Caco-2 (cell line): ENCODE data around the gene NFATC2. TPM values are rescaled to one million over a fixed set of nuclear protein-coding genes. Genes with fewer than 3 reads are reported as not detected.
"Not testable (repeated sequence)": the region's sequence is repeated elsewhere in the genome, so short reads cannot be mapped to it uniquely, and the experiment has no call there.

Source experiments
- BruUV-seq: library from RNA; stranded (reverse); fragments of 400-500 nt; replicated peaks from 2 replicates; lab custom pipeline; 2021; lab: Mats Ljungman, UMichigan
- CTCF ChIA-PET: fragments of 300-600 bp; sonication (Branson Sonifier 250); formaldehyde crosslinking; loops from one replicate; lab custom pipeline; 2022; ENCODE audit warnings: antibody characterized with exemption; lab: Charles Lee
- POLR2A ChIA-PET: fragments of 300-600 bp; sonication (Branson Sonifier 250); formaldehyde crosslinking; loops from one replicate; lab custom pipeline; 2022; ENCODE audit warnings: antibody characterized with exemption; lab: Charles Lee
- DNase-seq, 2 experiments: peaks; one replicate each; pipeline versions ENCODE4 v3.0.0 to v3.0.0-alpha.2; 2020 to 2022
- H3K27me3 ChIP-seq: replicated peaks from 2 replicates; pipeline ENCODE4 v1.6.0; 2011; ENCODE audit warnings: low read length; ENCODE audit not compliant: control insufficient read depth, insufficient read depth
- H3K36me3 ChIP-seq: 2 replicates; pipeline ENCODE4 v1.5.1; 2011; ENCODE audit warnings: low read length; ENCODE audit not compliant: control insufficient read depth, insufficient read depth
- H3K4me1 ChIP-seq: fragments of 250-450 bp; sonication (Bioruptor Pico); 2 replicates; pipeline ENCODE4 v1.5.1; 2020; ENCODE audit warnings: mild to moderate bottlenecking
- H3K4me3 ChIP-seq: 2 replicates; pipeline ENCODE4 v1.5.1; 2011; ENCODE audit warnings: low read depth, mild to moderate bottlenecking, control low read depth, low read length
- H3K9me3 ChIP-seq: fragments of 250-450 bp; sonication (Bioruptor Pico); 2 replicates; pipeline ENCODE4 v1.5.1; 2020; ENCODE audit warnings: mild to moderate bottlenecking, moderate library complexity
- H3K27ac Mint-ChIP-seq: one replicate; pipeline ENCODE4 v1.8.0; 2022; ENCODE audit warnings: mixed read lengths; ENCODE audit not compliant: unreplicated experiment
- H3K27me3 Mint-ChIP-seq: one replicate; pipeline ENCODE4 v1.8.0; 2022; ENCODE audit warnings: mixed read lengths; ENCODE audit not compliant: insufficient read depth, unreplicated experiment
- H3K36me3 Mint-ChIP-seq: one replicate; pipeline ENCODE4 v1.8.0; 2022; ENCODE audit warnings: mild to moderate bottlenecking, mixed read lengths; ENCODE audit not compliant: insufficient read depth, unreplicated experiment
- H3K4me1 Mint-ChIP-seq: one replicate; pipeline ENCODE4 v1.8.0; 2022; ENCODE audit warnings: low read depth, mixed read lengths; ENCODE audit not compliant: unreplicated experiment
- H3K4me3 Mint-ChIP-seq: one replicate; pipeline ENCODE4 v1.8.0; 2022; ENCODE audit warnings: mild to moderate bottlenecking, moderate library complexity, mixed read lengths; ENCODE audit not compliant: unreplicated experiment
- H3K9me3 Mint-ChIP-seq: one replicate; pipeline ENCODE4 v1.8.0; 2022; ENCODE audit warnings: mixed read lengths; ENCODE audit not compliant: unreplicated experiment
- intact Hi-C: fragments of 100-400 bp; cut with micrococcal nuclease; formaldehyde crosslinking; loops from one replicate; pipeline ENCODE4 v1.10.0; 2022; ENCODE audit not compliant: unreplicated experiment
- total RNA-seq: library from RNA; stranded (reverse); gene quantifications from 2 replicates; pipeline ENCODE4 v1.2.3, GENCODE V29; 2022
- TF ChIP-seq, protein P1 (sequence below), 2 experiments: fragments of 200-600 bp in 1 of 2; IDR thresholded peaks; 1 replicate in 1 of 2; 2 replicates in 1 of 2; pipeline versions ENCODE4 v1.5.1 to v1.8.0; 2011 to 2022; ENCODE audit warnings: antibody characterized with exemption in 1 of 2, control low read depth in 1 of 2, inconsistent platforms in 1 of 2, low read depth in 1 of 2, low read length in 1 of 2, mild to moderate bottlenecking in 1 of 2, moderate library complexity in 1 of 2; ENCODE audit not compliant: insufficient read depth in 1 of 2, severe bottlenecking in 1 of 2, unreplicated experiment in 1 of 2

The NFATC2 gene
- total RNA-seq, 1 experiment from 2014 or later = 20.8 TPM

DNA sequence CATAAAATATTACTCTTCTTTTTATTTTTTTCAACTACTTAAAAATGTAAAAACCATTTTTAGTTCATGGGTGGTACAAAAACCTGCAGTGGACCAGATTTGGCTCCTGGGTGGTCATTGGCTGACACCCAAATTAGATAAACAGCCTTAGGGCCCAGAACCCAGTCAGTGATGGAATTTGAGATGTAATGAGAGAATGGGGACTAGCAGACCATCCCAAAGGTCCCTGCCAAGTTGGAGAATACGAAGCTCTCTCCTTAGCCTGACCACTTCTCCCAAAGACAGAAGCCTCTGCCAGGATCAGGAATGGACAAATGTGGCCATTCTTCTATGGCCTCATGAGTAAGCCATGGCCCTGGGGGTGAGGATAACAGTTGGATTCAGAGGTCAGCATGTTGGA lies 194.7 kb downstream of the NFATC2 start:
- TF ChIP-seq, protein P1, sequence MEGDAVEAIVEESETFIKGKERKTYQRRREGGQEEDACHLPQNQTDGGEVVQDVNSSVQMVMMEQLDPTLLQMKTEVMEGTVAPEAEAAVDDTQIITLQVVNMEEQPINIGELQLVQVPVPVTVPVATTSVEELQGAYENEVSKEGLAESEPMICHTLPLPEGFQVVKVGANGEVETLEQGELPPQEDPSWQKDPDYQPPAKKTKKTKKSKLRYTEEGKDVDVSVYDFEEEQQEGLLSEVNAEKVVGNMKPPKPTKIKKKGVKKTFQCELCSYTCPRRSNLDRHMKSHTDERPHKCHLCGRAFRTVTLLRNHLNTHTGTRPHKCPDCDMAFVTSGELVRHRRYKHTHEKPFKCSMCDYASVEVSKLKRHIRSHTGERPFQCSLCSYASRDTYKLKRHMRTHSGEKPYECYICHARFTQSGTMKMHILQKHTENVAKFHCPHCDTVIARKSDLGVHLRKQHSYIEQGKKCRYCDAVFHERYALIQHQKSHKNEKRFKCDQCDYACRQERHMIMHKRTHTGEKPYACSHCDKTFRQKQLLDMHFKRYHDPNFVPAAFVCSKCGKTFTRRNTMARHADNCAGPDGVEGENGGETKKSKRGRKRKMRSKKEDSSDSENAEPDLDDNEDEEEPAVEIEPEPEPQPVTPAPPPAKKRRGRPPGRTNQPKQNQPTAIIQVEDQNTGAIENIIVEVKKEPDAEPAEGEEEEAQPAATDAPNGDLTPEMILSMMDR (IDR thresholded peaks at IDR 0.05; ENCODE audit: insufficient read depth in 1 of 2, low read depth in 1 of 2, low read length in 1 of 2, severe bottlenecking in 1 of 2, unreplicated experiment in 1 of 2) = no peak
- Histone ChIP-seq H3K9me3 (peaks cover 16% of the 10 kb centered on the region), H3K36me3 (no peaks in the 10 kb centered on the region), H3K4me1 (no peaks in the 10 kb centered on the region), H3K27me3 (no peaks in the 10 kb centered on the region), H3K4me3 (no peak overlapping the region)
- POLR2A ChIA-PET = no interaction called here
- Mint-ChIP-seq H3K4me1 (no peaks in the 10 kb centered on the region), H3K27ac (no peak overlapping the region), H3K27me3 (peaks cover 29% of the 10 kb centered on the region), H3K36me3 (no peaks in the 10 kb centered on the region), H3K9me3 (peaks cover 15% of the 10 kb centered on the region), H3K4me3 (no peak overlapping the region)
- BruUV-seq = no TSS peak
- DNase-seq = no peak
- intact Hi-C loops = no loop called here
- CTCF ChIA-PET = no interaction called here

DNA sequence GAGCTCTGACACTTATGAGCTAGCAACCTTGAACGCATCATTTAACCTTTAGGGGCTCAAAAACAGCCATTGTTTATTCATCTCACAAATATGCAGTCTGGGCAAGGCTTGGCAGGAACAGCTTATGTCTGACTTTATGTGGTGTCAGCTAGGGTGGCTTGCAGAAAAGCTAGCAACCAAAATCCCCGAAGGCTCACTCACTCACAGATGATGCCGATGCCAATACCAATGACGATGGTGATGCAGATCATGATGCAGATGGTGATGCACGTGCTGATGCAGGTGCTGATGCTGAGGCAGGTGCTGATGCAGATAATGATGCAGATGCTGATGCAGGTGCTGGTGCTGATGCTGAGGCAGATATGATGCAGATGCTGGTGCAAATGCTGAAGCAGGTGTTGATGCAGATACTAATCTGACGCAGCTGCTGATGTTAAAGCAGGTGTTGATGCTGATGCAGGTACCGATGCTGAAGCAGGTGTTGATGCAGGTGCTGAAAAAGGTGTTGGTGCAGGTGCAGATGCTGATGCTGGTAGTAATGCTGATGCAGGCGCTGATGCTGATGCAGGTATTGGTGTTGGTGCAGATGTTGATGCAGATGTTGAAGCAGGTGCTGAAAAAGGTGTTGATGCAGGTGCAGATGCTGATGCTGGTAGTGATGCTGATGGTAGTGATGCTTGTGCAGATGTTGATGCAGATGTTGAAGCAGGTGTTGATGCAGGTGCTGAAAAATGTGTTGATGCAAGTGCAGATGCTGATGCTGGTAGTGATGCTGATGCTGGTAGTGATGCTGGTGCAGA lies 195.6 kb downstream of the NFATC2 start:
- Histone ChIP-seq H3K36me3 (no peaks in the 10 kb centered on the region), H3K27me3 (no peaks in the 10 kb centered on the region), H3K4me1 (no peaks in the 10 kb centered on the region), H3K9me3 (peaks cover 20% of the 10 kb centered on the region), H3K4me3 (no peak overlapping the region)
- no TSS peak for BruUV-seq
- no peak overlapping the region for H3K4me3 Mint-ChIP-seq
- no peaks in the 10 kb centered on the region for H3K4me1 Mint-ChIP-seq
- no peak overlapping the region for H3K27ac Mint-ChIP-seq
- intact Hi-C loops = no loop called here
- H3K9me3 Mint-ChIP-seq = peaks cover 16% of the 10 kb centered on the region
- no peaks in the 10 kb centered on the region for H3K36me3 Mint-ChIP-seq
- ChIA-PET POLR2A (no interaction called here), CTCF (no interaction called here)
- H3K27me3 Mint-ChIP-seq = peaks cover 29% of the 10 kb centered on the region
- TF ChIP-seq, protein P1 (IDR thresholded peaks at IDR 0.05; ENCODE audit: insufficient read depth in 1 of 2, low read depth in 1 of 2, low read length in 1 of 2, severe bottlenecking in 1 of 2, unreplicated experiment in 1 of 2) = no peak
- DNase-seq = no peak

DNA sequence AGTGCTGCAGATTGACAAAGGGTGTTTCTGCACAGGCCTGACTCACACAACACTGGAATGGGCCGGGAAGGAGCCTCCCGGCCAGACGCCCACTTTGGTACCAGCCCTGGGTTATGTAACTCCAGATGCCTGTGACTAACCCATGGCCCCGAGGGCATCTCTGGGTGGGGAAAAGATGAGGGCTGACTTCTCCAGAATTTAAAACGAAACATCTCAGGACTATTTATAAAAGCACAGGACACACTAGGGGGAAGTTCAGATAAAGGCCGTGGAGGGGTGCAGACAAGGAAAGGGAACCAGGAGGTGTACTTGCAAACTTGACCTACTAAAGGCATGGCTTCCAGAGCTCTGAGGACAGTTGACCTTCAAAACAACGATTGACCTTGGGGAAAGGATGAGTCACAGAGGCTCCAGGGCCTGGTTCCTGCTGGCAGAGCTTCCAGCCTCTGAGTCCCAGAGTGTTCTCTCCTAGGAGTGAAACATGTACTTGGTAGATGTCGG lies 196.9 kb downstream of the NFATC2 start:
- no peaks in the 10 kb centered on the region for H3K4me1 Mint-ChIP-seq
- peaks cover 16% of the 10 kb centered on the region for H3K9me3 Mint-ChIP-seq
- H3K9me3 ChIP-seq = peaks cover 20% of the 10 kb centered on the region
- peaks cover 34% of the 10 kb centered on the region for H3K27me3 Mint-ChIP-seq
- intact Hi-C loops = no loop called here
- no peaks in the 10 kb centered on the region for H3K4me1 ChIP-seq
- no peaks in the 10 kb centered on the region for H3K36me3 ChIP-seq
- H3K27ac Mint-ChIP-seq = no peak overlapping the region
- CTCF ChIA-PET = no interaction called here
- no peaks in the 10 kb centered on the region for H3K27me3 ChIP-seq
- no peak overlapping the region for H3K4me3 Mint-ChIP-seq
- POLR2A ChIA-PET = no interaction called here
- TF ChIP-seq, protein P1 (IDR thresholded peaks at IDR 0.05; ENCODE audit: insufficient read depth in 1 of 2, low read depth in 1 of 2, low read length in 1 of 2, severe bottlenecking in 1 of 2, unreplicated experiment in 1 of 2) = no peak
- no peaks in the 10 kb centered on the region for H3K36me3 Mint-ChIP-seq
- DNase-seq = no peak
- BruUV-seq = no TSS peak
- H3K4me3 ChIP-seq = no peak overlapping the region

DNA sequence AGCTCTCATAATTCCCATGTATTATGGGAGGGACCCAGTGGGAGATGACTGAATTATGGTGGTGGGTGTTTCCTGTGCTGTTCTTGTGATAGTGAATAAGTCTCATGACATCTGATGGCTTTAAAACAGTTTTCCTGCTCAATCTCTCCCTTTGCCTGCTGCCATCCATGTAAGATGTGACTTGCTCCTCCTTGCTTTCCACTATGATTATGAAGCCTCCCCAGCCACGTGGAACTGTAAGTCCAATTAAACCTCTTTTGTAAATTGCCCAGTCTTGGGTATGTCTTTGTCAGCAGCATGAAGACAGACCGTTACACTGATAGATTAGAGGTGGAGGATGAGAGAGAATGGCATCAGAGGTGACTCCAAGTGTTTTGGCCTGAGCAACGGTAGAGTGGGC lies 198.7 kb downstream of the NFATC2 start:
- H3K27me3 ChIP-seq, H3K4me3 Mint-ChIP-seq, intact Hi-C loops, DNase-seq, BruUV-seq, CTCF ChIA-PET, POLR2A ChIA-PET, H3K36me3 ChIP-seq, H3K4me1 ChIP-seq, H3K4me3 ChIP-seq, H3K27ac Mint-ChIP-seq, H3K4me1 Mint-ChIP-seq, H3K36me3 Mint-ChIP-seq: not testable (repeated sequence)
- peaks cover 20% of the 10 kb centered on the region for H3K9me3 ChIP-seq
- H3K9me3 Mint-ChIP-seq = peaks cover 16% of the 10 kb centered on the region
- peaks cover 34% of the 10 kb centered on the region for H3K27me3 Mint-ChIP-seq
